ENCODE measurements around the gene RAD9A.
"Not testable (repeated sequence)": the region's sequence is repeated elsewhere in the genome, so short reads cannot be mapped to it uniquely, and the experiment has no call there.

The RAD9A gene

GRCh38 chr11:67427364-67427859, 35.6 kb downstream of the RAD9A start:
- not testable (repeated sequence) for DNase-seq (ENCODE audit: low read depth, low spot score)

- DNase-seq (ENCODE audit: low read depth, low spot score) = peak; percentile 91
These were observed 36.5 kb downstream of the RAD9A start, which contains the start of gene RPS6KB2 for GRCh38 chr11:67428052-67429001. RPS6KB2 (plus strand) TSS chr11:67428494; CDS start chr11:67428546, 52 bp downstream.

GRCh38 chr11:67429038-67429668, 37.4 kb downstream of the RAD9A start:
- no peak for DNase-seq (ENCODE audit: low read depth, low spot score)

GRCh38 chr11:67429722-67430121, 37.9 kb downstream of the RAD9A start:
- DNase-seq (ENCODE audit: low read depth, low spot score) = no peak

GRCh38 chr11:67431346-67432249, 39.8 kb downstream of the RAD9A start:
- no peak for DNase-seq (ENCODE audit: low read depth, low spot score)

GRCh38 chr11:67432655-67433349, 41.0 kb downstream of the RAD9A start:
- DNase-seq (ENCODE audit: low read depth, low spot score) = no peak

- no peak for DNase-seq (ENCODE audit: low read depth, low spot score)
These were observed 42.0 kb downstream of the RAD9A start for GRCh38 chr11:67433536-67434394.

- no peak for DNase-seq (ENCODE audit: low read depth, low spot score)
These were observed 42.7 kb downstream of the RAD9A start for GRCh38 chr11:67434395-67434881.

GRCh38 chr11:67435031-67435726, 43.4 kb downstream of the RAD9A start:
- DNase-seq (ENCODE audit: low read depth, low spot score) = no peak

GRCh38 chr11:67435727-67436458, 44.1 kb downstream of the RAD9A start:
- no peak for DNase-seq (ENCODE audit: low read depth, low spot score)

- DNase-seq (ENCODE audit: low read depth, low spot score) = no peak
These were observed 44.8 kb downstream of the RAD9A start for GRCh38 chr11:67436459-67437081.

GRCh38 chr11:67437082-67437808, 45.5 kb downstream of the RAD9A start, which contains the start of gene PTPRCAP:
PTPRCAP (minus strand) TSS chr11:67437682; CDS start chr11:67437619, 63 bp downstream.
- no peak for DNase-seq (ENCODE audit: low read depth, low spot score)

- DNase-seq (ENCODE audit: low read depth, low spot score) = no peak
These were observed 46.0 kb downstream of the RAD9A start for GRCh38 chr11:67437809-67438157.

GRCh38 chr11:67438158-67438902, 46.5 kb downstream of the RAD9A start:
- no peak for DNase-seq (ENCODE audit: low read depth, low spot score)

- no peak for DNase-seq (ENCODE audit: low read depth, low spot score)
These were observed 47.8 kb downstream of the RAD9A start for GRCh38 chr11:67439321-67440228.

All from brain pericyte (primary cell).